ENCODE data around the gene TRAK2.

Gene TRAK2

GRCh38 chr2:201419986-201420385 lies 31.3 kb downstream of the TRAK2 start:
- DNase-seq (ENCODE audit: insufficient read length, low spot score): no peak
- TF ChIP-seq POLR2AphosphoS5 (IDR thresholded peaks at IDR 0.05; ENCODE audit: low read depth, low read length): no peak
- TF ChIP-seq POU2F2 (IDR thresholded peaks at IDR 0.05; ENCODE audit: low read depth, low read length): no peak
- TF ChIP-seq POLR2A (IDR thresholded peaks at IDR 0.05; ENCODE audit: low read depth, low read length): no peak
- no peak for TF ChIP-seq SPI1 (IDR thresholded peaks at IDR 0.05; ENCODE audit: low read depth, low read length)
- TF ChIP-seq PAX5 (IDR thresholded peaks at IDR 0.05; ENCODE audit: insufficient read depth, low read length, severe bottlenecking): no peak
- no peak for TF ChIP-seq TAF1 (IDR thresholded peaks at IDR 0.05; ENCODE audit: low read depth, low read length)
- no peak for FAIRE-seq

GRCh38 chr2:201419057-201419635 lies 32.1 kb downstream of the TRAK2 start:
- FAIRE-seq (no peak), DNase-seq (ENCODE audit: insufficient read length, low spot score) (no peak)
- TF ChIP-seq POLR2AphosphoS5 (IDR thresholded peaks at IDR 0.05; ENCODE audit: low read depth, low read length) (no peak), POLR2A (IDR thresholded peaks at IDR 0.05; ENCODE audit: low read depth, low read length) (no peak), POU2F2 (IDR thresholded peaks at IDR 0.05; ENCODE audit: low read depth, low read length) (no peak), PAX5 (IDR thresholded peaks at IDR 0.05; ENCODE audit: insufficient read depth, low read length, severe bottlenecking) (no peak), SPI1 (IDR thresholded peaks at IDR 0.05; ENCODE audit: low read depth, low read length) (no peak), TAF1 (IDR thresholded peaks at IDR 0.05; ENCODE audit: low read depth, low read length) (no peak)

- no peak for FAIRE-seq
- no peak for DNase-seq (ENCODE audit: insufficient read length, low spot score)
- TF ChIP-seq TAF1 (IDR thresholded peaks at IDR 0.05; ENCODE audit: low read depth, low read length): no peak
- TF ChIP-seq POLR2A (IDR thresholded peaks at IDR 0.05; ENCODE audit: low read depth, low read length): no peak
- TF ChIP-seq PAX5 (IDR thresholded peaks at IDR 0.05; ENCODE audit: insufficient read depth, low read length, severe bottlenecking): no peak
Measured at GRCh38 chr2:201415149-201415548, 36.1 kb downstream of the TRAK2 start.

GRCh38 chr2:201414099-201415023 lies 36.9 kb downstream of the TRAK2 start:
- peak; percentile 86 for FAIRE-seq
- no peak for TF ChIP-seq POU2F2 (IDR thresholded peaks at IDR 0.05; ENCODE audit: low read depth, low read length)
- TF ChIP-seq PAX5 (IDR thresholded peaks at IDR 0.05; ENCODE audit: insufficient read depth, low read length, severe bottlenecking): no peak
- no peak for TF ChIP-seq TAF1 (IDR thresholded peaks at IDR 0.05; ENCODE audit: low read depth, low read length)
- no peak for TF ChIP-seq POLR2A (IDR thresholded peaks at IDR 0.05; ENCODE audit: low read depth, low read length)
- no peak for TF ChIP-seq POLR2AphosphoS5 (IDR thresholded peaks at IDR 0.05; ENCODE audit: low read depth, low read length)
- no peak for TF ChIP-seq SPI1 (IDR thresholded peaks at IDR 0.05; ENCODE audit: low read depth, low read length)
- DNase-seq (ENCODE audit: insufficient read length, low spot score): no peak

GRCh38 chr2:201413552-201413951 lies 37.7 kb downstream of the TRAK2 start:
- TF ChIP-seq POLR2AphosphoS5 (IDR thresholded peaks at IDR 0.05; ENCODE audit: low read depth, low read length) (no peak), SPI1 (IDR thresholded peaks at IDR 0.05; ENCODE audit: low read depth, low read length) (no peak), POLR2A (IDR thresholded peaks at IDR 0.05; ENCODE audit: low read depth, low read length) (no peak), TAF1 (IDR thresholded peaks at IDR 0.05; ENCODE audit: low read depth, low read length) (no peak), POU2F2 (IDR thresholded peaks at IDR 0.05; ENCODE audit: low read depth, low read length) (no peak), PAX5 (IDR thresholded peaks at IDR 0.05; ENCODE audit: insufficient read depth, low read length, severe bottlenecking) (no peak)
- FAIRE-seq (peak; percentile 5), DNase-seq (ENCODE audit: insufficient read length, low spot score) (no peak)

GRCh38 chr2:201413143-201413542 lies 38.1 kb downstream of the TRAK2 start:
- FAIRE-seq (no peak), DNase-seq (ENCODE audit: insufficient read length, low spot score) (no peak)
- TF ChIP-seq SPI1 (IDR thresholded peaks at IDR 0.05; ENCODE audit: low read depth, low read length): no peak
- TF ChIP-seq PAX5 (IDR thresholded peaks at IDR 0.05; ENCODE audit: insufficient read depth, low read length, severe bottlenecking): no peak
- no peak for TF ChIP-seq POU2F2 (IDR thresholded peaks at IDR 0.05; ENCODE audit: low read depth, low read length)
- no peak for TF ChIP-seq POLR2A (IDR thresholded peaks at IDR 0.05; ENCODE audit: low read depth, low read length)
- no peak for TF ChIP-seq TAF1 (IDR thresholded peaks at IDR 0.05; ENCODE audit: low read depth, low read length)
- no peak for TF ChIP-seq POLR2AphosphoS5 (IDR thresholded peaks at IDR 0.05; ENCODE audit: low read depth, low read length)

- no peak for FAIRE-seq
- DNase-seq (ENCODE audit: insufficient read length, low spot score): no peak
- TF ChIP-seq POLR2A (IDR thresholded peaks at IDR 0.05; ENCODE audit: low read depth, low read length): no peak
- TF ChIP-seq SPI1 (IDR thresholded peaks at IDR 0.05; ENCODE audit: low read depth, low read length): no peak
- TF ChIP-seq TAF1 (IDR thresholded peaks at IDR 0.05; ENCODE audit: low read depth, low read length): no peak
- TF ChIP-seq POU2F2 (IDR thresholded peaks at IDR 0.05; ENCODE audit: low read depth, low read length): no peak
- TF ChIP-seq PAX5 (IDR thresholded peaks at IDR 0.05; ENCODE audit: insufficient read depth, low read length, severe bottlenecking): no peak
- TF ChIP-seq POLR2AphosphoS5 (IDR thresholded peaks at IDR 0.05; ENCODE audit: low read depth, low read length): no peak
Measured at GRCh38 chr2:201411421-201411820, 39.8 kb downstream of the TRAK2 start.

- TF ChIP-seq POLR2AphosphoS5 (IDR thresholded peaks at IDR 0.05; ENCODE audit: low read depth, low read length) (no peak), PAX5 (IDR thresholded peaks at IDR 0.05; ENCODE audit: insufficient read depth, low read length, severe bottlenecking) (no peak), TAF1 (IDR thresholded peaks at IDR 0.05; ENCODE audit: low read depth, low read length) (no peak), POLR2A (IDR thresholded peaks at IDR 0.05; ENCODE audit: low read depth, low read length) (no peak), SPI1 (IDR thresholded peaks at IDR 0.05; ENCODE audit: low read depth, low read length) (no peak), POU2F2 (IDR thresholded peaks at IDR 0.05; ENCODE audit: low read depth, low read length) (no peak)
- no peak for FAIRE-seq
- DNase-seq (ENCODE audit: insufficient read length, low spot score): no peak
Measured at GRCh38 chr2:201408931-201409330, 42.3 kb downstream of the TRAK2 start.

GRCh38 chr2:201407265-201407664 lies 44.0 kb downstream of the TRAK2 start:
- no peak for FAIRE-seq
- TF ChIP-seq PAX5 (IDR thresholded peaks at IDR 0.05; ENCODE audit: insufficient read depth, low read length, severe bottlenecking) (no peak), POU2F2 (IDR thresholded peaks at IDR 0.05; ENCODE audit: low read depth, low read length) (no peak), POLR2A (IDR thresholded peaks at IDR 0.05; ENCODE audit: low read depth, low read length) (no peak), TAF1 (IDR thresholded peaks at IDR 0.05; ENCODE audit: low read depth, low read length) (no peak), SPI1 (IDR thresholded peaks at IDR 0.05; ENCODE audit: low read depth, low read length) (no peak), POLR2AphosphoS5 (IDR thresholded peaks at IDR 0.05; ENCODE audit: low read depth, low read length) (no peak)
- DNase-seq (ENCODE audit: insufficient read length, low spot score): no peak
